Endothelial cell of umbilical vein (primary cell): Measurements from ENCODE around the gene MAPK8IP2. TPM values are rescaled to one million over a fixed set of nuclear protein-coding genes. Genes with fewer than 3 reads are reported as not detected.

Source experiments
- BruUV-seq: library from RNA; stranded (reverse); fragments of 400-500 nt; replicated peaks from 2 replicates; lab custom pipeline; 2021; lab: Mats Ljungman, UMichigan
- CTCF ChIA-PET: fragments of 300-600, 350-600 bp; sonication (Branson Sonifier 250); formaldehyde crosslinking; loops from one replicate; lab custom pipeline; 2021; ENCODE audit warnings: antibody characterized with exemption, inconsistent platforms; lab: Charles Lee
- POLR2A ChIA-PET: fragments of 300-600, 350-600 bp; sonication (Branson Sonifier 250); formaldehyde crosslinking; loops from one replicate; lab custom pipeline; 2021; ENCODE audit warnings: antibody characterized with exemption, inconsistent platforms; lab: Charles Lee
- DNase-seq: peaks from one replicate; pipeline ENCODE4 v3.0.0-alpha.2; 2011; ENCODE audit warnings: low read depth, low spot score
- FAIRE-seq: peaks from 2 replicates; lab custom pipeline; 2011; peaks lifted over from hg19 to GRCh38; lab: Jason Lieb, UNC
- H2AFZ ChIP-seq: 2 replicates; pipeline ENCODE4 v1.6.0; 2012; ENCODE audit warnings: low read depth, low read length, control low read depth, inconsistent platforms
- H3K27ac ChIP-seq: 2 replicates; pipeline ENCODE4 v1.5.1; 2011; ENCODE audit warnings: low read depth, mild to moderate bottlenecking, control low read depth, low read length, moderate library complexity; ENCODE audit not compliant: insufficient read depth
- H3K27me3 ChIP-seq, 2 experiments: 2 replicates each; pipeline versions ENCODE4 v1.6.0 to v1.6.1; 2011; ENCODE audit warnings: low read length in 2 of 2, mixed read lengths in 1 of 2; ENCODE audit not compliant: control insufficient read depth in 2 of 2, insufficient read depth in 2 of 2
- H3K36me3 ChIP-seq, 2 experiments: 2 replicates in 1 of 2; 3 replicates in 1 of 2; pipeline ENCODE4 v1.5.1; 2011; ENCODE audit warnings: low read length in 2 of 2, mild to moderate bottlenecking in 1 of 2, moderate library complexity in 1 of 2; ENCODE audit not compliant: control insufficient read depth in 2 of 2, insufficient read depth in 2 of 2; ENCODE audit errors: extremely low read depth in 1 of 2
- H3K4me1 ChIP-seq: 3 replicates; pipeline ENCODE4 v1.5.1; 2011; ENCODE audit warnings: mild to moderate bottlenecking, low read length; ENCODE audit not compliant: control insufficient read depth, insufficient read depth; ENCODE audit errors: extremely low read depth
- H3K4me2 ChIP-seq: 2 replicates; pipeline ENCODE4 v1.6.1; 2011; ENCODE audit warnings: low read length, control low read depth, mixed read lengths; ENCODE audit not compliant: insufficient read depth
- H3K4me3 ChIP-seq, 3 experiments: fragments of 200-600 bp in 1 of 3; sonication (generic), shearing (Covaris generic) in 1 of 3; replicated peaks in 1 of 3; 2 replicates each; pipeline ENCODE4 v1.5.1; 2011 to 2016; ENCODE audit warnings: control low read depth in 3 of 3, low read length in 3 of 3, mild to moderate bottlenecking in 2 of 3, inconsistent platforms in 1 of 3, low read depth in 1 of 3, moderate library complexity in 1 of 3; ENCODE audit not compliant: insufficient read depth in 1 of 3
- H3K79me2 ChIP-seq: 2 replicates; pipeline ENCODE4 v1.6.0; 2012; ENCODE audit warnings: low read length, inconsistent platforms; ENCODE audit not compliant: control insufficient read depth, insufficient read depth
- H3K9ac ChIP-seq: replicated peaks from 2 replicates; pipeline ENCODE3; 2011; ENCODE audit warnings: low read length, control low read depth; ENCODE audit not compliant: insufficient read depth; ENCODE audit errors: extremely low read depth
- H3K9me1 ChIP-seq: replicated peaks from 3 replicates; pipeline ENCODE4 v1.6.0; 2011; ENCODE audit warnings: mild to moderate bottlenecking, low read length; ENCODE audit not compliant: control insufficient read depth, insufficient read depth; ENCODE audit errors: extremely low read depth
- H3K9me3 ChIP-seq: replicated peaks from 2 replicates; pipeline ENCODE4 v1.5.1; 2012; ENCODE audit warnings: low read length, inconsistent platforms; ENCODE audit not compliant: control insufficient read depth, insufficient read depth
- H4K20me1 ChIP-seq: replicated peaks from 2 replicates; pipeline ENCODE3; 2011; ENCODE audit warnings: mild to moderate bottlenecking, low read length; ENCODE audit not compliant: control insufficient read depth, insufficient read depth; ENCODE audit errors: extremely low read depth
- CTCF ChIP-seq, 2 donors: IDR thresholded peaks; 1 replicate in 1 of 2; 2 replicates in 1 of 2; pipeline ENCODE4 v1.5.1; 2011; ENCODE audit warnings: low read length in 2 of 2, mild to moderate bottlenecking in 2 of 2, moderate library complexity in 2 of 2, control low read depth in 1 of 2, inconsistent platforms in 1 of 2, low read depth in 1 of 2; ENCODE audit not compliant: insufficient read depth in 1 of 2; ENCODE audit errors: extremely low read depth in 1 of 2
- EZH2 ChIP-seq: IDR thresholded peaks from 2 replicates; pipeline ENCODE4 v1.6.1; 2012; ENCODE audit warnings: borderline replicate concordance, low read depth, mild to moderate bottlenecking, moderate library complexity, low read length, inconsistent platforms; ENCODE audit not compliant: severe bottlenecking
- FOS ChIP-seq: IDR thresholded peaks from 2 replicates; pipeline ENCODE4 v1.6.1; 2011; ENCODE audit warnings: mild to moderate bottlenecking, low read length, moderate library complexity, borderline replicate concordance; ENCODE audit not compliant: insufficient read depth
- GATA2 ChIP-seq: IDR thresholded peaks from 2 replicates; pipeline ENCODE4 v1.7.0; 2011; ENCODE audit warnings: low read depth, mild to moderate bottlenecking, moderate library complexity, mixed read lengths, low read length; ENCODE audit not compliant: insufficient read length, insufficient read depth
- JUN ChIP-seq: IDR thresholded peaks from 2 replicates; pipeline ENCODE4 v1.6.1; 2011; ENCODE audit warnings: borderline replicate concordance, low read depth; ENCODE audit not compliant: insufficient read length, insufficient read depth
- MAX ChIP-seq: IDR thresholded peaks from 2 replicates; pipeline ENCODE4 v1.6.1; 2011; ENCODE audit not compliant: insufficient read depth, insufficient read length
- MYC ChIP-seq: IDR thresholded peaks from one replicate; pipeline ENCODE4 v1.6.1; 2011; ENCODE audit warnings: mild to moderate bottlenecking, low read depth, low read length
- POLR2A ChIP-seq: IDR thresholded peaks from 2 replicates; pipeline ENCODE4 v1.6.1; 2012; ENCODE audit warnings: low read depth, mild to moderate bottlenecking, control low read depth, low read length
- POLR2AphosphoS5 ChIP-seq: IDR thresholded peaks from 2 replicates; pipeline ENCODE4 v1.6.1; 2012; ENCODE audit warnings: low read depth, mild to moderate bottlenecking, control low read depth, low read length, moderate library complexity; ENCODE audit not compliant: insufficient read depth
- dilution Hi-C: fragments of 300-500 bp; cut with MboI; formaldehyde crosslinking; loops from one replicate; pipeline ENCODE4 v1.15.0; 2019; ENCODE audit warnings: low sequenced_read_pairs; ENCODE audit not compliant: extremely low pct_ligation_motif_present
- intact Hi-C: fragments of 100-400 bp; cut with micrococcal nuclease; formaldehyde crosslinking; loops from one replicate; pipeline ENCODE4 v1.10.0; 2022
- polyA plus RNA-seq, 4 experiments: library from polyadenylated mRNA; depleted of rRNA in 3 of 4; stranded (reverse) in 3 of 4; unstranded in 1 of 4; fragments of >200 nt; gene quantifications; 2 replicates each; pipeline versions ENCODE4 v1.2.1 to v1.2.3, GENCODE V29; 2011 to 2012; ENCODE audit warnings: missing spikeins in 1 of 4
- total RNA-seq: library from RNA; stranded (reverse); gene quantifications from 2 replicates; pipeline ENCODE4 v1.2.3, GENCODE V29; 2021

Gene MAPK8IP2
- total and polyA plus RNA-seq, 2 donors (not counting 3 experiments of a cell fraction or from before 2014, with no cell fraction given): 0.21 to 0.31 TPM

GRCh38 chr22:50560034-50560433 is 40.6 kb upstream of the MAPK8IP2 start:
- POLR2A ChIA-PET: no interaction called here

More at GRCh38 chr22:50560034-50560433, 40.6 kb upstream of the MAPK8IP2 start:
- no peaks in the 10 kb centered on the region for H3K79me2 ChIP-seq
- intact Hi-C loops (loop anchor here (2.0 kb wide), 1 partner anchor 15 kb away; the partner anchor contains the start of gene KLHDC7B), dilution Hi-C loops (no loop called here)
- H4K20me1 ChIP-seq: no peaks in the 10 kb centered on the region
- no peaks in the 10 kb centered on the region for H3K9me3 ChIP-seq
- no TSS peak for BruUV-seq
- no peaks in the 10 kb centered on the region for H3K36me3 ChIP-seq
- no peak overlapping the region for H3K4me3 ChIP-seq
- no peak overlapping the region for H2AFZ ChIP-seq
- H3K4me2 ChIP-seq: no peak overlapping the region
- no peak overlapping the region for H3K27ac ChIP-seq
- DNase-seq (no peak), FAIRE-seq (no peak)
- no peaks in the 10 kb centered on the region for H3K9me1 ChIP-seq
- no peak for TF ChIP-seq JUN
- no peak for TF ChIP-seq POLR2A
- TF ChIP-seq GATA2: no peak
- TF ChIP-seq POLR2AphosphoS5: no peak
- TF ChIP-seq MAX: no peak
- TF ChIP-seq CTCF (IDR thresholded peaks at IDR 0.05; ENCODE audit: extremely low read depth in 1 of 2, insufficient read depth in 1 of 2, low read depth in 1 of 2, low read length in 2 of 2): no peak
- TF ChIP-seq FOS: no peak
- TF ChIP-seq EZH2: no peak
- TF ChIP-seq MYC: no peak
- peaks cover 5% of the 10 kb centered on the region for H3K4me1 ChIP-seq
- CTCF ChIA-PET: interaction anchor here (0.8 to 1.6 kb wide), 5 partner anchors 9 to 61 kb away, joined by 3 to 5 read pairs (median 3); partner anchors contain the start of gene SCO2
- peaks cover 16 to 18% of the 10 kb centered on the region in 2 experiments for H3K27me3 ChIP-seq
- no peak overlapping the region for H3K9ac ChIP-seq
